Measurements from ENCODE around the gene GMCL1. TPM values are rescaled to one million over a fixed set of nuclear protein-coding genes. Genes with fewer than 3 reads are reported as not detected.

The GMCL1 gene
- total RNA-seq, 1 donor from 2014 or later: 16.3 TPM

DNA sequence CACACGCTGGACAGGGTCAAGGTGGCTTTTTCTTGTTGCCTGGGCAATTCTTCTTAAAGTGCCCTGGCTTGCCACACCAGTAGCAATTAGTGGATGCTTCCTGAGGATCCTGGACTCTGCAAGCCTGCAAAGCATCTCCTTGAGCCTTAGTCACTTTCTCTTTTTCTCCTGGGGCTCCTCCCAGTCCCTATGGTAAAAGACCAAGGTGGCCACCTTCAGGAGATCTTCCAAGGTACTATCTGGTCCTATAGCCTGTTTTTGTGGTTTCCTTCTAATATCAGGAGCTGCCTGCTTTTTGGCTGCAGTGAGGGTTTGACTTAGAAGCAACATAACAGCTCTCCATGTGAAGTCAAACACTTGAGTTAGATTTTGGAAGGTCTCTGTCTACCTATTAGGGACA lies 33.3 kb upstream of the GMCL1 start:
- H3K4me1 Mint-ChIP-seq: peaks cover 60% of the 10 kb centered on the region
- H3K4me3 Mint-ChIP-seq: peak overlapping the region; percentile 82
- DNase-seq (ENCODE audit: low spot score in 2 of 2, unreplicated experiment in 2 of 2): no peak
- H3K36me3 Mint-ChIP-seq: peaks cover 2% of the 10 kb centered on the region
- no peak for TF ChIP-seq CTCF (IDR thresholded peaks at IDR 0.05; ENCODE audit: unreplicated experiment)
- H3K27me3 Mint-ChIP-seq (ENCODE audit: low read depth): no peaks in the 10 kb centered on the region
- H3K9me3 Mint-ChIP-seq: no peaks in the 10 kb centered on the region
- H3K27ac Mint-ChIP-seq: peak overlapping the region; percentile 100

DNA sequence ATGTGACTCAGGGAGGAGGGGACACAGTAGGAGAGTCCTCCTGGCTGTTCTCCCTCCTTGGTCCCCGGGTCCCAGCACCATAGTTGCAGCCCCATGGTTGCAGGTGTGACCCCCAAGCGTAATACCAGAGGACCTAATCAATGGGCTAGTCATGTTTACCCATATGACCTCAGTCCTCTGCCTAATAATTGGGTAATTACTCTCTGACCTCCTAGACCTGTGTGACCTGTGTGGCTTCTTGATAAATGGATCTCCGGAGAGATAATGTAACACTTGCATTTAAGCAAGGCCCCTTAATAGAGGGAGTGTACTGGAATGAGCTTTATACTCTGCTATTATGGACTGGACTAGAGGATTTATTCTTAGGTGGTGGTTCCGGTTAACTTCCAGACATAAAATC lies 32.2 kb upstream of the GMCL1 start:
- no peak for TF ChIP-seq CTCF (IDR thresholded peaks at IDR 0.05; ENCODE audit: unreplicated experiment)
- H3K4me3 Mint-ChIP-seq: peak overlapping the region; percentile 82
- peaks cover 63% of the 10 kb centered on the region for H3K4me1 Mint-ChIP-seq
- H3K27ac Mint-ChIP-seq: peak overlapping the region; percentile 100
- peaks cover 6% of the 10 kb centered on the region for H3K36me3 Mint-ChIP-seq
- H3K27me3 Mint-ChIP-seq (ENCODE audit: low read depth): no peaks in the 10 kb centered on the region
- H3K9me3 Mint-ChIP-seq: no peaks in the 10 kb centered on the region
- DNase-seq (ENCODE audit: low spot score in 2 of 2, unreplicated experiment in 2 of 2): no peak

DNA sequence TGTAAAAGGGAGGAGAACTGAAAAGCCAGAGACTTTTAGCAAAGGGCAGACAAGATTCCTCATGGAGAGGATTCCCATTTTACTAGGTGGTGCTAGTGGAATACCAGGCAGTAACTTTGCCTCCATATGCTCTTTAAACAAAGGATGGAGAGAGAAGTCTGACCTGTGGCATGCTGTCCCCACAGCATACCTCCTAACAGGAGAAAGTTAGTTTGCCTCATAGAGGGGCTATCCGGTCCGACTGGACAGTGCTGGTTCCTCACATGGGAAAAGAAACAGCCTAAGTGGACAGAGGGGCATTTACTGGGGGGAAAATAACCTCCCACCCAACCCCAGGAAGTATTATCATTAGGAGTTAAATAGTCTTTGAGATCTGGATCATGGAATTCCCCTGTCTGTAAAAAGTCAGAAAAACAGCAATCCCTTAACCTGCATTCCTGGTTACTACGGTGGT lies 31.6 kb upstream of the GMCL1 start:
- no peak for DNase-seq (ENCODE audit: low spot score in 2 of 2, unreplicated experiment in 2 of 2)
- Mint-ChIP-seq H3K9me3 (no peaks in the 10 kb centered on the region), H3K36me3 (peaks cover 6% of the 10 kb centered on the region), H3K27me3 (ENCODE audit: low read depth) (no peaks in the 10 kb centered on the region), H3K4me3 (peak overlapping the region; percentile 82), H3K27ac (peak overlapping the region; percentile 100), H3K4me1 (peaks cover 63% of the 10 kb centered on the region)
- no peak for TF ChIP-seq CTCF (IDR thresholded peaks at IDR 0.05; ENCODE audit: unreplicated experiment)

DNA sequence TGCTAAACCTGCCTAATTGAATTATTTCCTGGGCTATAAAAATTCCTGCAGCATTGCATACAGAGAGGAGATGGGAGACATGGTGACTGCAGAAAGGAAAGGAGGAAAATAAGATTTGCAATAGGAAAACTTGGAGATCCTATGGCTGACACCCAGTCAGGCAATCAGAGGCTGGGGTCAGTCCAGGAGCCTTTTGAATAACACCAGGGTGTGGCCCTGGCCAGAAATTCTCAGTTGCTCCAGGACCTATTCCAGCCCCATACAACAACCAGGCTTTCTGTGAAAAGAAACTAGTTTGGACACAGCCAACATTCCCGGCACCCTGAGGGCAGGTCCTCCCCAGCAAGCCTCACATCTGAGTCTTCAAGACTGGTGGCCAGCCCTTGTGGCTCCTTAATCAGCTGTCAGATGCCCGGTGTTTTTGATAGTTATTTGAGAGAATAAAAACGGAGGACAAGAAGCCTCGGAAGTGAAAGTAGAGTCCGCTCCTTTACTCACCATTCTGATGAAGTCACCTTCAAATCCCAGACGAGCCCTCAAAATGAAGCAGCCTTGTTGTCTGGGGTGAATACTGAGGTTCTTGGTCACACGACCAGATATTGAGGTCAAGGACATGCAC lies 31.1 kb upstream of the GMCL1 start:
- Mint-ChIP-seq H3K27me3 (ENCODE audit: low read depth) (no peaks in the 10 kb centered on the region), H3K9me3 (no peaks in the 10 kb centered on the region), H3K4me1 (peaks cover 61% of the 10 kb centered on the region), H3K27ac (peak overlapping the region; percentile 100), H3K4me3 (peak overlapping the region; percentile 82), H3K36me3 (peaks cover 6% of the 10 kb centered on the region)
- peak in 1 of 2 experiments; percentile 63 for DNase-seq (ENCODE audit: low spot score in 2 of 2, unreplicated experiment in 2 of 2)
- no peak for TF ChIP-seq CTCF (IDR thresholded peaks at IDR 0.05; ENCODE audit: unreplicated experiment)

- Mint-ChIP-seq H3K27me3 (ENCODE audit: low read depth) (no peaks in the 10 kb centered on the region), H3K27ac (peak overlapping the region; percentile 100), H3K4me3 (peak overlapping the region; percentile 82), H3K4me1 (peaks cover 63% of the 10 kb centered on the region), H3K36me3 (peaks cover 8% of the 10 kb centered on the region), H3K9me3 (no peaks in the 10 kb centered on the region)
- no peak for TF ChIP-seq CTCF (IDR thresholded peaks at IDR 0.05; ENCODE audit: unreplicated experiment)
- DNase-seq (ENCODE audit: low spot score in 2 of 2, unreplicated experiment in 2 of 2): peak in 1 of 2 experiments; percentile 46
These were observed 30.4 kb upstream of the GMCL1 start for GRCh38 chr2:69798909-69799526.

Data from mesothelial cell of epicardium (in vitro differentiated cells).